Stimulated activated memory B cell treated with anti-CD40 and anti-IgM and Interleukin-4, amounts not matched to agents 10 μg/mL and 1 μg/mL and 100 μg/mL, for 72 hours (primary cell): ENCODE data around the gene C2CD2.
A peak's percentile ranks its signal among the peaks of the same experiment; 100 is the strongest.

Experiments
- ATAC-seq: fragments of 150-1000 bp; cut with Tn5 transposase; 2 replicates; pipeline ENCODE4 v1.10.0; 2021
- H3K27ac Mint-ChIP-seq: one replicate; pipeline ENCODE4 v1.8.0; 2022; ENCODE audit warnings: mild to moderate bottlenecking, mixed read lengths
- H3K27me3 Mint-ChIP-seq: one replicate; pipeline ENCODE4 v1.8.0; 2022; ENCODE audit warnings: mixed read lengths
- H3K36me3 Mint-ChIP-seq: one replicate; pipeline ENCODE4 v1.8.0; 2022; ENCODE audit warnings: mixed read lengths
- H3K4me1 Mint-ChIP-seq: one replicate; pipeline ENCODE4 v1.8.0; 2022; ENCODE audit warnings: mixed read lengths
- H3K4me3 Mint-ChIP-seq: one replicate; pipeline ENCODE4 v1.8.0; 2022; ENCODE audit warnings: mild to moderate bottlenecking, moderate library complexity, mixed read lengths
- H3K9me3 Mint-ChIP-seq: one replicate; pipeline ENCODE4 v1.8.0; 2022; ENCODE audit warnings: mixed read lengths

Gene C2CD2

DNA sequence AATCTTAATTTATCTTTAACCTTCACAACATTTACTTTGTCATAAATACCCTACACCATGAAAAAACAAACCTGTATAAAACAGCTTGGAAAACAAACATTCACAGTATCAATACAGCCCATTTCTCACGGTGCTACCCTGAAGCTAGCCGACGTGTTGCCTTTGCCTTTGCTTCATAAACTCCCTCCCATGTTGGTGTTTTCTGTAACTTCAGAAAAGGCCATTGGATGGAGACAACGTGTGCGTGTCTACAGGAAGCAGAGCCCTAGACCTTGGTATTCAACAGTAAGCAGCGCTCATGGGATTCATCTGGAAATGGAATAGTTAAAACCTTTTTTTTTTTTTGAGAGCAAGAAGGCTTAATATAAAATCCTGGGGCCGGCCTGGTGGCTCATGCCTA lies 67.5 kb downstream of the C2CD2 start:
- ATAC-seq: no peak
- Mint-ChIP-seq H3K4me1 (peaks cover 6% of the 10 kb centered on the region), H3K27ac (no peak overlapping the region), H3K27me3 (no peaks in the 10 kb centered on the region), H3K36me3 (no peaks in the 10 kb centered on the region), H3K4me3 (no peak overlapping the region), H3K9me3 (no peaks in the 10 kb centered on the region)

DNA sequence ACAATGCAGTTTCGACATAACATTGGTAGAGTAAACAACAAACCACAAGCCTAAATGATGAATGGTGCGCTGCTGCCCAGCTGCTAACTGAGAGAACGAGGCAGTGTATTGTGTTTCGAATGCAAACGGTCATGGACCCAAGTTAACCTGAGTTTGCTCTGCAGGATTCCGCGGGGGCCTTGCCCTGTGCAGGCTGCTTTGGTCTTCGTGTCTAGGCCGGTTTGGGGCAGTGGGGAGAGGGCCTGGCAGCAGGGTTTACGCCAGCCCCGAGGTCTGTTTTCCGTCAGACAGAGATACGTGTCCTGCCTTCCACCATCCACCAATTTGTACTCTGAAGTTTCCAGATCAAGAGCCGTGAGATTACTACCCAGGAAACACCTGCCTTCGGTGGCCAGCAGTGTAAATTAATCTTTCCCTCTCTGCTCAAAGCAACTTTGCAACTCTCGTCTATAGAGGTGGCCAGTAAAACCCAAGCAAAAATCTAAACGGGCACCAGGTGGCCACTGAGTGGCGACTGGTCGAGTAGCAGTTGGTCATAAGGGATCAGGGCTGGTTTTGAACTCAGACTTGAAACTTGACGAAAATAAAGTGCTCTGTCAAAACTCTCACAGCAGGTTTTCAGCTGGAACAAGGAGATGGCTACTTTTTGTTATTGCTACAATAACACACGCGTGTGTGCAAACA lies 68.3 kb downstream of the C2CD2 start:
- Mint-ChIP-seq H3K9me3 (no peaks in the 10 kb centered on the region), H3K4me1 (peaks cover 6% of the 10 kb centered on the region), H3K27ac (peak overlapping the region; percentile 59), H3K4me3 (no peak overlapping the region), H3K36me3 (no peaks in the 10 kb centered on the region), H3K27me3 (no peaks in the 10 kb centered on the region)
- no peak for ATAC-seq

DNA sequence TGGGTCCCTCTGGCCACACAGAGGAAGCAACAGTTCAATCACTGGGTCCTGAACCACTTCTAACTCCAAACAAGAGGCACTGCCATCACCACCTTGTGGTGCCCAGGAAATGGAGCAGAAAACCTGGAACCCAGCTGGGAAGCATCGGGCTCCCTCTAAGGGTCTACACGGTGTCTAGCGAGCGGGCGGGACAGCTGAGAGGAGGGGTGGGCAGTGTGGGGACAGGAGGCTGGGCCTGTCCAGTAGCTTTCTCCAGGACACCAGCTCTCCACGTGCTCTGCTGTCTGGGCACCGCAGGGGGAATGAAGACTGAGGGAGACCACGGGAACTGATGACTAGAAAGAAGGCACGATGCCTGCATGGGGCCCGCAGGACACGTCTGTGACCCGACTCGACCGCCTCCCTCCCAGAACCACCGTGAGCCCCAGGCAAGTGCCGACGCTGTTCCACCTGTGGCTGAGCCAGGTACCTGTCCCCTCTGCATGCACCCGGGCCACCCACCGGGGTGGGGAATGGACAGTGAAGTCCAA lies 69.3 kb downstream of the C2CD2 start:
- Mint-ChIP-seq H3K4me1 (peaks cover 6% of the 10 kb centered on the region), H3K4me3 (no peak overlapping the region)

DNA sequence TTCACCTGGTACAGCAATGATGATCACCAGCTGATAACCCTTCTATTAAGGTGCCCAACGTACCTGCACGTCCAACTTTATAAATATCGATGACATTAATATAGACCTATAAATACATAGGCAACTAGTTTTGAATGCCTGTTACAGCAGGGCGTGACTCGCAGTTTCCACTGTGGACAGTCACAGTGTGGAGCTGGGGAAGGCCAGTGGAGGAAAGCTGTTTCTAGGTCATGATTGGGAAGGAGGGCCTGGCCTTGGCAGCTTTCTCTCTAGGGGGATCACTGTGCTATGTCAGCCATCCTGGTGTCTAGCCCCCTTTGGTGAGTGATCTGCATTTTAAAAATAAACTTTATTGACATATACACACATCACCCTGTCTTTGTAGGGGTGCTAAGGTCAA lies 70.2 kb downstream of the C2CD2 start:
- no peaks in the 10 kb centered on the region for H3K9me3 Mint-ChIP-seq
- H3K27me3 Mint-ChIP-seq: no peaks in the 10 kb centered on the region
- H3K4me1 Mint-ChIP-seq: peaks cover 6% of the 10 kb centered on the region
- no peaks in the 10 kb centered on the region for H3K36me3 Mint-ChIP-seq
- no peak overlapping the region for H3K27ac Mint-ChIP-seq
- ATAC-seq: no peak
- no peak overlapping the region for H3K4me3 Mint-ChIP-seq

More for the DNA sequence above, 69.3 kb downstream of the C2CD2 start:
- no peak for ATAC-seq
- no peaks in the 10 kb centered on the region for H3K9me3 Mint-ChIP-seq
- H3K27me3 Mint-ChIP-seq: no peaks in the 10 kb centered on the region
- H3K27ac Mint-ChIP-seq: no peak overlapping the region
- H3K36me3 Mint-ChIP-seq: no peaks in the 10 kb centered on the region

DNA sequence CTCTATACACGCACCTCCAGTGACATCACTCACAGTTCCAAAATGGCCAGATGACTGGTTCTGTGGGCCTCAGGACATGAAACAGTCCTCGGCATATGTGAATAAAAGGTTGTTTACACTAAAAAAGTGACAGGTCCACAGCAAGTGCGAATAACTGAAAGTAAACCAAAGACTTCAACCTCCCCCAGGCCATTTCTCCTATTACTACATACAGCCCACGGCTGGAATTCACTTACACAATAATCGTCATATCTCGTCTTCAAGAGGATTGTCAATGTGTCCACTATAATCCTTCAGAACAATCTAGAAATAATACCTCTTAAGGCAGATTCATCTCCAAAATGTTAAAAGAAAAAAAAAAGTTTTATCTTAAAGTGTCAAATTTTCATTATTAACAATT lies 72.8 kb downstream of the C2CD2 start:
- H3K36me3 Mint-ChIP-seq: peaks cover 5% of the 10 kb centered on the region
- H3K27me3 Mint-ChIP-seq: no peaks in the 10 kb centered on the region
- no peaks in the 10 kb centered on the region for H3K9me3 Mint-ChIP-seq
- H3K4me1 Mint-ChIP-seq: peaks cover 30% of the 10 kb centered on the region
- no peak overlapping the region for H3K27ac Mint-ChIP-seq
- no peak overlapping the region for H3K4me3 Mint-ChIP-seq
- no peak for ATAC-seq

DNA sequence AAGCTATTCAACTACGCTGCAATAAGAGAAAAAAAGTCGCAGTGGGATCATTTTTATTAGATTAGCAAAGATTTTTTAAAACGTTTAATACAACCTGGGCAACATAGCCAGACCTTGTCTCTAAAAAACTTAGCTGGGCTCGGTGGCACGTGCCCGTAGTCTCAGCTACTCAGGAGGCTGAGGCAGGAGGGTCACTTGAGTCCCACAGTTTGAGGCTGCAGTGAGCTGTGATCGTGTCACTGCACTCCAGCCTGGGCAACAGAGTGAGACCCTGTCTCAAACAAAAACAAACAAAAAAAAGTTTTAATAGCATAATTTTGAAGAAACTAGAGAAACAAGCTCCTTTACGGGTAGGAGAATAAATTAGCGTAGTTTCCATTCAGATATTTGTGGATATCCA lies 73.7 kb downstream of the C2CD2 start:
- no peaks in the 10 kb centered on the region for H3K27me3 Mint-ChIP-seq
- peaks cover 11% of the 10 kb centered on the region for H3K36me3 Mint-ChIP-seq
- peaks cover 32% of the 10 kb centered on the region for H3K4me1 Mint-ChIP-seq
- peak overlapping the region; percentile 92 for H3K27ac Mint-ChIP-seq
- H3K9me3 Mint-ChIP-seq: no peaks in the 10 kb centered on the region
- ATAC-seq: no peak
- H3K4me3 Mint-ChIP-seq: peak overlapping the region; percentile 5

DNA sequence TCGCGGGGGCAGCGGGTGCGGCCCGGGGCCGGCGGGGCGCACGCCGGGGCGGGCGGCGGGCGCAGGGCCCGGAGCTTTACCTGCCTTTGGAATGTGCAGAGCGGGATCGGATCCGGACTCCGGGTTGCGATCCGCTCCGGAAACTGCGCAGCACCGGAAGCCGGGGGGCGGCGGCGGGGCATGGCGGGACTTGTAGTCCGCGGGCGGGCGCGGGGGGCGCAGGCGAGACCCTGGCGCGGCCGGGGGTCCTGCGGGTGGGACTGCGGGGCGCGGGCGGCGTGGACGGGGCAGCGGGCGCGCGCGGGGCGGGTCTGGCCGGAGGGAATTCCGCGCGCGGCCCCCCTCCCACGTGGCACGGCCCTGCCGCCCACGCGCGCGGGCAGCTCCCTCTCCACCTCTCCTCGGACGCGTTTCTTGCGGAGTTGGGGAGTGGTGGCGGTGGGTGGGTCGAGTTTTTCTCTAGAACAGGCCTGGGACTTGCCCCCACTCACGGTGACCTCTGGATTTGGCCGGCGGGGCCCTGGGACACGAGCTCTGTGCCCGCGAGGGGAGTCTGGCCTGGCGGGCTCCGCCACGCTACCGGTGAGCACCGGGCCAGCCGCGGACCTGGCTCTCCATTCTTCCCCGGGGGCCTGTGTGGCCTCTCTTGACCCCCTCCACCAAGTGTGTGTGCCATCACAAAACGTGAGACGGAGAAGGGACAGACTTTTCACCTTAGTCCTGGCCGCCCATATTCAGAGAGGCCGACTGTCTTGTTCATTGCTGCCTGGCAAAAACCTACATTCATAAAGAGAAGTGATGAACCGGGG lies 74.4 kb downstream of the C2CD2 start, which contains the start of gene PRDM15:
Gene PRDM15 (minus strand): TSS at position 155 of the 809 bp plus-strand sequence. CDS start 18,981 bp downstream, outside the sequence.
- peak; percentile 85 for ATAC-seq
- H3K9me3 Mint-ChIP-seq: no peaks in the 10 kb centered on the region
- peaks cover 13% of the 10 kb centered on the region for H3K36me3 Mint-ChIP-seq
- no peaks in the 10 kb centered on the region for H3K27me3 Mint-ChIP-seq
- H3K27ac Mint-ChIP-seq: peak within 1 kb of the TSS; percentile 92
- peak within 1 kb of the TSS; percentile 91 for H3K4me3 Mint-ChIP-seq
- peaks cover 39% of the 10 kb centered on the region for H3K4me1 Mint-ChIP-seq

DNA sequence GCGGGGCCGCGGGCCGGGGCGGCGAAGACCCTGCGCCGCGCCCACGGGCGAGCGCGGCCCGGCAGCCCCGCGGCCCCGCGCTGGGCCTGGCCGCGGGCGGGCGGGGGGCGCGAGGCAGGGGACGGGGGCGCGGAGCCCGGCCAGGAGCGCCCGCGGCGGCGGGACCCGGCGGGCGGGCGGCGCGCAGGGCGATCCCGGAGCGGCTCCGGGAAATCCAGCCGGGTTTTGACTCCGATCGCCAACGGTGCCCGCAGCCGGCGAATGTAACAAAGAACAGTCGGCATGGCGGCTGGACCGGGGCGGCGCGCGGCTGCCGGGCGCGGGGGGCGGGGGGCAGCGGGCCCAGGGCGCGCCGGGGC lies 75.0 kb downstream of the C2CD2 start:
- H3K27ac Mint-ChIP-seq: peak overlapping the region; percentile 92
- H3K27me3 Mint-ChIP-seq: no peaks in the 10 kb centered on the region
- peak; percentile 82 for ATAC-seq
- H3K36me3 Mint-ChIP-seq: peaks cover 18% of the 10 kb centered on the region
- peak overlapping the region; percentile 68 for H3K4me3 Mint-ChIP-seq
- H3K9me3 Mint-ChIP-seq: no peaks in the 10 kb centered on the region
- H3K4me1 Mint-ChIP-seq: peaks cover 43% of the 10 kb centered on the region

DNA sequence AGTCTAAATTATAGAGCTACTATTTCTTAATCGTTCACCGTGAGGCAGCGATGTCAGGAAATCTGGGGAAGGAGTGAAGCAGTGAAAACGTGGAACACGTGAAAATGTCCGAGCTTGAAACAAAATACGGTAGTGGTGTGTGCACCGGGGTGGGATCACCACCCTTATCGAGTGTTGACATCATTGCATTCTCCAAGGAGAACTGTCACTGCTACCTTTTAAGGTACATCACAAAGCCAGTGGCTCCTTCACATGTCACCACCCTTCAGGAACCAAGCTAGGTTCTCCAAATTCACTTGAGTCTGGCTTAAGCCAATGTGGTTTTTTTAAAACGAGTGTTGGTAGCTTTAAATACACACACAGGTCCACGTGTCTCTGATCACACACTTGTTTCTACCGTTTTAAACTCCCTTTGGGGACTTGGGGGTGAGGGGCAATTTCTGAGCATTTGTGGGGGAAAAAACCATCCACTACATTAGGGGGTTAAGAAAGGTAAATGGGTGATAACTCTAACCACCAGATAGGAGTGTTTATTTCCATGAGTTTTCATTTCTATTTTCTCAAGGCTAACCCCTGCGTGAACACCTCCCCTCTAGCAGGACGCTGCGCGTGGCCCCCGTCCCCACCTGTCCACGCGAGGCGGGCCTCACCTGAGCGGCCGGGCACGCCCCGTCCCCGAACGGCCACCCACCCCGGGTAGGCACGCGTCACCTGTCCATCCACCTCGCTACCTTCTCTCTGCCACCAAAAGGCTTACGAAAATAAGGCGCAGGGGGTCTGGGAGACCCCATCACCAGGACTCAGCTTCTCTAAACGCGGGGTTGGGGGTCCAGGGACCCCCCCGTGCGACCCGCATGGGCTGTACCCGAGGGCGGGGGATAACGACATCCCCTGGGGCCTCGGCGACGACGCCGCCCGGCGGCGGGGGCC lies 75.7 kb downstream of the C2CD2 start:
- peaks cover 24% of the 10 kb centered on the region for H3K36me3 Mint-ChIP-seq
- H3K27me3 Mint-ChIP-seq: no peaks in the 10 kb centered on the region
- no peaks in the 10 kb centered on the region for H3K9me3 Mint-ChIP-seq
- H3K27ac Mint-ChIP-seq: peak overlapping the region; percentile 92
- ATAC-seq: peak; percentile 64
- H3K4me1 Mint-ChIP-seq: peaks cover 49% of the 10 kb centered on the region
- peak overlapping the region; percentile 81 for H3K4me3 Mint-ChIP-seq

DNA sequence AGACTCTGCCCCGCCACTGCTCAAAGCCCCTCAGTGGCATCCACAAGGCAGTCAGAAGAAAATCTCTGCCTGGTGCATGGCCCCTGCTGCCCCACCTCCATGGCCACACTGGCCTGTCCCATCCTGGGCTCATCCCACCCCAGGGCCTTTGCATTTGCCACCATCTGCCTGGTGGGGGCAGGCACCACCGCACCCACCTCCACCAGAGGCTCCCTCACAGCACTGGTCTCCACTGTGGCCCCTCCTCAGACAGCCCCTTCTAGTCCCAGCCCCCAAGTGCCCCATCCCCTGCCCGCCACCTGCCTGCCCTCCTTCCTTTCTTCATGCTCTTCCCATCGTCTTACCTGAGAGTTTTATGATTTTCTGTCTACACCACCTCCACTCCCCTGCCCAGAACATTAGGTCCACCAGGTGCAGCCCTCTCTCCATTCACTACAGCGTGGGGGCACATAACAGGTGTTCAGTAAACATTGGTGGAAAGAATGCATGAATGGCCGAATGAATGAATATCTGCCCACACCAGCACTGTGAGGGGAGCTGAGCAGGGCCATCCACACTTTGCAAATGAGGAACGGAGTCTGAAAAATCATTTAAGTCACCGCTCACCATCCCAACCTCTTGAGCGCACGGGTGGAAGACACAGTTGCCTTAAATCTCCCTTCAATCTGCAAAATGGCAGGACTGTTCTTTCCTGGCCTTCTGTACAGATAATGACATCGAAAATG lies 76.7 kb downstream of the C2CD2 start:
- ATAC-seq: no peak
- peaks cover 49% of the 10 kb centered on the region for H3K4me1 Mint-ChIP-seq
- no peaks in the 10 kb centered on the region for H3K9me3 Mint-ChIP-seq
- H3K27me3 Mint-ChIP-seq: no peaks in the 10 kb centered on the region
- H3K27ac Mint-ChIP-seq: peak overlapping the region; percentile 92
- peaks cover 25% of the 10 kb centered on the region for H3K36me3 Mint-ChIP-seq
- no peak overlapping the region for H3K4me3 Mint-ChIP-seq

DNA sequence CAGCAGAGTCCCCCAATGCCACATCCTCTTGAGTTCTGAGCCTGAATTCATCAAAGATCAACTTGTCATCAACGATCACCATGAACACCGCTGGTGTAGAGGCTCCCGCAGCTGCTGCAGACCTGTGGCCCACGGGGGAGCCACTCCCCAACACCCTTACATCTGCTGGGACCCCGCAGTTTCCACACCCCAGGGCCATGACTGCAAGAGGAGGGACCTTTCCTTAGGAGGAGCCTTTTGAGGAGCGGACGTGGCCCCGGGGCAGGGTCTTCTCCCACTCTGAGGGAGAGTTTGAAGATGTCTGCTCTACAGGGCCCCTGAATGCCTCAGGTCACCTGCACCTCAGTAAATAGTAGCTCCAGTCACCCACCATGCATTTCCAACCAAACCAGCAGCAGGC lies 77.4 kb downstream of the C2CD2 start:
- no peak overlapping the region for H3K27ac Mint-ChIP-seq
- H3K27me3 Mint-ChIP-seq: no peaks in the 10 kb centered on the region
- H3K4me1 Mint-ChIP-seq: peaks cover 54% of the 10 kb centered on the region
- H3K9me3 Mint-ChIP-seq: no peaks in the 10 kb centered on the region
- no peak overlapping the region for H3K4me3 Mint-ChIP-seq
- peaks cover 32% of the 10 kb centered on the region for H3K36me3 Mint-ChIP-seq
- no peak for ATAC-seq

DNA sequence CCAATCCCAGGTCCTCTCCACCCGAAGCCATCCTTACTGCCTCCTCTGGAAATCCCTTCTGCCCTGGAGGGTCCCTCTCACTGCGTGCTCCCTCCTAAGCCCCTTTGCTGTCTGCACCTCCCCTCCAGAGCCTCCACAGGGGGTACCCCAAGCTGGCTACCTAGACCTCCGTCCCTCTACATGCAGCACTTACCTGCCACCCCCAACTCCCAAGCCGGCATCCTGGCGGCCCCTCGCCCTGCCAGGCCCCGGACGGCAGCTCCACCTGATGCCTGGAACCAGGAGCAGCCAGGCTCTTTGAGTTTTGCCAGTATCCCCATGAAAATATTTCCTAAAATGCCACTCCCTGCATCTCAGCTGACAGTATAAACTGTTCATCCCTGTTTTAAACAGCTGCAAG lies 78.7 kb downstream of the C2CD2 start:
- ATAC-seq: no peak
- no peak overlapping the region for H3K27ac Mint-ChIP-seq
- H3K4me3 Mint-ChIP-seq: no peak overlapping the region
- peaks cover 58% of the 10 kb centered on the region for H3K4me1 Mint-ChIP-seq
- H3K9me3 Mint-ChIP-seq: no peaks in the 10 kb centered on the region
- peaks cover 34% of the 10 kb centered on the region for H3K36me3 Mint-ChIP-seq
- H3K27me3 Mint-ChIP-seq: no peaks in the 10 kb centered on the region

DNA sequence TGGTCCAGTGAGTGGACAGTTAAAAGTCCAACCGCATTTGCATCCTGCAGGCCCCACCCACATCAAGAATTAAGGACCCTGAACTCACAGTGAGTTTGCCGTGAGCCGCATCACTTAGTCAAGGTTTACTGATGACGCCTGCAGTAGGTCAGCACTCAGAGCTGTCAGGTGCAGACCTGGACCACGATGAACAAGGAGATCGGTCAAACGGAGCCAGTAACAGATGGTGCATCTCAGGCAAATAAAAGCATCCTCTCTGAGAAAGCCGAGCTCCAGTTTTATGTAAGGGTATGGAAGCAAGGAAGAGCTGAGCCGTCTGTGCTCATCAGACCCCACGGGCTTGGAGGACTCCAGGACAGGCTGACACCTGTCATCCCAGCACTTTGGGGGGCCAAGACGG lies 79.2 kb downstream of the C2CD2 start:
- Mint-ChIP-seq H3K9me3 (no peaks in the 10 kb centered on the region), H3K36me3 (peaks cover 34% of the 10 kb centered on the region), H3K4me3 (no peak overlapping the region), H3K27me3 (no peaks in the 10 kb centered on the region), H3K4me1 (peaks cover 62% of the 10 kb centered on the region), H3K27ac (no peak overlapping the region)
- no peak for ATAC-seq

DNA sequence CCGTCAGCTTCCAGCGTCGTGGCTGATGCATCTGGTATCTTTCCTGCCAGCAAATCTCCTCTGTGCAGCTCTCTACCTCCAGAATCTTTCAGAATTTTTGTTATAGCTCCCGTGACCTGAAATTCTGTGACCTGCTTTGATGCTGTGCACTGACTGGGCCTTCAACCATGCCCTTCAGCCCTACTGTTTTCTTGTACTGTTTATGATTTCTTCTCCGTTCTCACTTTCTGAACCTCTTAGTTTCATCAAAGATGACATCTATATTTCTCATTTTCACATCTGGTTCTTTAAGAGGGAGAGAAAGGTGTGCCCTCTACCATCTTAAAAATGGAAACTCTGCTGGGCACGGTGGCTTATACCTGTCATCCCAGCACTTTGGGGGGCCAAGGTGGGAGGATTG lies 80.4 kb downstream of the C2CD2 start:
- no peak overlapping the region for H3K4me3 Mint-ChIP-seq
- peaks cover 34% of the 10 kb centered on the region for H3K36me3 Mint-ChIP-seq
- H3K27ac Mint-ChIP-seq: peak overlapping the region; percentile 37
- H3K27me3 Mint-ChIP-seq: no peaks in the 10 kb centered on the region
- H3K4me1 Mint-ChIP-seq: peaks cover 73% of the 10 kb centered on the region
- H3K9me3 Mint-ChIP-seq: no peaks in the 10 kb centered on the region
- ATAC-seq: no peak
